ENCODE data around the gene URGCP. TPM values are rescaled to one million over a fixed set of nuclear protein-coding genes. Genes with fewer than 3 reads are reported as not detected.

The URGCP gene
- total and polyA plus RNA-seq, 2 of the 4 experiments (the other 2 are of a cell fraction): 22.0 to 25.5 TPM

GRCh38 chr7:43872406-43873110, 33.8 kb downstream of the URGCP start (continued):
- TF ChIP-seq, protein P1, sequence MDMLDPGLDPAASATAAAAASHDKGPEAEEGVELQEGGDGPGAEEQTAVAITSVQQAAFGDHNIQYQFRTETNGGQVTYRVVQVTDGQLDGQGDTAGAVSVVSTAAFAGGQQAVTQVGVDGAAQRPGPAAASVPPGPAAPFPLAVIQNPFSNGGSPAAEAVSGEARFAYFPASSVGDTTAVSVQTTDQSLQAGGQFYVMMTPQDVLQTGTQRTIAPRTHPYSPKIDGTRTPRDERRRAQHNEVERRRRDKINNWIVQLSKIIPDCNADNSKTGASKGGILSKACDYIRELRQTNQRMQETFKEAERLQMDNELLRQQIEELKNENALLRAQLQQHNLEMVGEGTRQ (IDR thresholded peaks at IDR 0.05; ENCODE audit: low read depth, low read length): no peak

DNA sequence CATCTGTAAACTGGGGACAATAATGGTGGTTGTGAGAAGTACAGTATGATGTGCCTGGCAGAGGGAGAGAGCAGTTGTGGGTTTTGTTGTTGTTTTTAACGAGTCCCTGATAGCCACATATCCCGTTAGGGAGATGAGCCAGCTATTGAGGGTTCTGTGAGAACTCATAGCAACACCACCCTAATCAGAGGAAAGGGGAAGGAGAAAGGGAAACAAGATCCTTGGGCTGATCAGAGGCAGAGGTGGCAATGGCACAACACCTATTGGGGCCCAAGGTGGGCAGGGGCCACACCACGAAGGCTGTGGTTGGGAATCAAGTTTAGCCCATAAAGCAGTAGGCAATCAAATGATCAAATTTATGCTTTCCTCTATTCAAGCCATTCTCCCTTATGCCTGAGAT, 35.3 kb downstream of the URGCP start:
- ATAC-seq (ENCODE audit: low read depth): no peak
- intact Hi-C loops (cut with micrococcal nuclease): loop anchor here (5.0 kb wide), 1 partner anchor 81 kb away; no protein-coding TSS in a partner anchor
- Histone ChIP-seq H2BK20ac (ENCODE audit: low read depth, low read length) (peak overlapping the region; percentile 100), H4K5ac (ENCODE audit: low read depth, low read length) (peak overlapping the region; percentile 75), H2AFZ (replicated peaks; ENCODE audit: low read length, poor library complexity) (peak overlapping the region; percentile 5), H2BK15ac (ENCODE audit: low read depth, low read length) (peak overlapping the region; percentile 100; the same call in 2 of the 3 replicates), H3K79me1 (ENCODE audit: low read depth in 1 of 2, low read length in 2 of 2) (peaks cover 26 to 68% of the 10 kb centered on the region in 2 experiments), H2BK120ac (ENCODE audit: low read depth, low read length) (peak overlapping the region; percentile 99), H3K23ac (ENCODE audit: low read depth, low read length) (peak overlapping the region; percentile 72; the same call in 1 of the 2 replicates), H3K4me1 (ENCODE audit: control insufficient read depth, insufficient read depth, low read length) (peaks cover 25% of the 10 kb centered on the region), H3K4ac (ENCODE audit: low read depth, low read length) (peak overlapping the region; percentile 100), H3K9me1 (ENCODE audit: insufficient read depth, low read length) (peaks cover 34% of the 10 kb centered on the region), H3K18ac (ENCODE audit: low read depth, low read length) (peak overlapping the region; percentile 78), H3K36me3 (ENCODE audit: control insufficient read depth, insufficient read depth, low read length) (peaks cover 16% of the 10 kb centered on the region), H3K56ac (ENCODE audit: extremely low read depth, insufficient read depth, low read length) (no peak overlapping the region; the same call in 1 of the 2 replicates), H2AK5ac (ENCODE audit: low read depth, low read length) (peak overlapping the region; percentile 95), H3K4me3 (ENCODE audit: insufficient read depth, low read depth, low read length) (no peak overlapping the region), H4K91ac (ENCODE audit: insufficient read depth, low read depth, low read length) (peak overlapping the region; percentile 88), H4K20me1 (ENCODE audit: insufficient read depth, low read length) (no peaks in the 10 kb centered on the region), H4K8ac (ENCODE audit: low read depth in 2 of 2, low read length in 2 of 2) (peak overlapping the region; percentile 78 to 86), H2BK5ac (ENCODE audit: low read depth, low read length, poor library complexity, severe bottlenecking) (peak overlapping the region; percentile 93), H3K14ac (replicated peaks; ENCODE audit: low read depth, low read length) (peak overlapping the region; percentile 100), H3K4me2 (ENCODE audit: low read depth, low read length) (no peak overlapping the region), H2AK9ac (replicated peaks; ENCODE audit: low read depth, low read length, poor library complexity) (peak overlapping the region; percentile 86), H3K9me3 (ENCODE audit: control insufficient read depth, insufficient read depth, low read length) (no peaks in the 10 kb centered on the region), H3K27ac (ENCODE audit: insufficient read depth, low read length) (peak overlapping the region; percentile 4; the same call in 1 of the 2 replicates), H3K9ac (ENCODE audit: low read depth, low read length) (no peak overlapping the region), H3K27me3 (ENCODE audit: control insufficient read depth, insufficient read depth, low read length) (no peaks in the 10 kb centered on the region)
- ChIA-PET POLR2A (ENCODE audit: unreplicated experiment) (no interaction called here), CTCF (no interaction called here)
- dilution Hi-C loops (cut with HindIII; ENCODE audit: low sequenced_read_pairs, unreplicated experiment): no loop called here
- TF ChIP-seq MAZ (IDR thresholded peaks at IDR 0.05; ENCODE audit: borderline replicate concordance, low read depth, low read length) (no peak), RCOR1 (IDR thresholded peaks at IDR 0.05; ENCODE audit: insufficient replicate concordance, low read length) (no peak), MXI1 (IDR thresholded peaks at IDR 0.05; ENCODE audit: borderline replicate concordance, low read depth, low read length) (no peak), ELK1 (IDR thresholded peaks at IDR 0.05; ENCODE audit: borderline replicate concordance, low read depth, low read length) (no peak)
- no CpG with 5 or more reads among the region's 3 CpGs for WGBS, 2 experiments (ENCODE audit: extremely low coverage in 2 of 2, insufficient read length in 1 of 2)
- BruUV-seq (replicated peaks): no TSS peak
- no peak for DNase-seq
- in situ Hi-C loops (cut with MboI; ENCODE audit: low sequenced_read_pairs): no loop called here
